ENCODE results near the gene OPHN1.
"Not testable (repeated sequence)": the region's sequence is repeated elsewhere in the genome, so short reads cannot be mapped to it uniquely, and the experiment has no call there.

- TF ChIP-seq, protein P1, sequence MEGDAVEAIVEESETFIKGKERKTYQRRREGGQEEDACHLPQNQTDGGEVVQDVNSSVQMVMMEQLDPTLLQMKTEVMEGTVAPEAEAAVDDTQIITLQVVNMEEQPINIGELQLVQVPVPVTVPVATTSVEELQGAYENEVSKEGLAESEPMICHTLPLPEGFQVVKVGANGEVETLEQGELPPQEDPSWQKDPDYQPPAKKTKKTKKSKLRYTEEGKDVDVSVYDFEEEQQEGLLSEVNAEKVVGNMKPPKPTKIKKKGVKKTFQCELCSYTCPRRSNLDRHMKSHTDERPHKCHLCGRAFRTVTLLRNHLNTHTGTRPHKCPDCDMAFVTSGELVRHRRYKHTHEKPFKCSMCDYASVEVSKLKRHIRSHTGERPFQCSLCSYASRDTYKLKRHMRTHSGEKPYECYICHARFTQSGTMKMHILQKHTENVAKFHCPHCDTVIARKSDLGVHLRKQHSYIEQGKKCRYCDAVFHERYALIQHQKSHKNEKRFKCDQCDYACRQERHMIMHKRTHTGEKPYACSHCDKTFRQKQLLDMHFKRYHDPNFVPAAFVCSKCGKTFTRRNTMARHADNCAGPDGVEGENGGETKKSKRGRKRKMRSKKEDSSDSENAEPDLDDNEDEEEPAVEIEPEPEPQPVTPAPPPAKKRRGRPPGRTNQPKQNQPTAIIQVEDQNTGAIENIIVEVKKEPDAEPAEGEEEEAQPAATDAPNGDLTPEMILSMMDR (IDR thresholded peaks at IDR 0.05): not testable (repeated sequence)
- not testable (repeated sequence) for TF ChIP-seq POLR2A (IDR thresholded peaks at IDR 0.05)
Observed at GRCh38 chrX:68070119-68070518, 363.2 kb downstream of the OPHN1 start.
